GM23248 (cell line): ENCODE measurements around the gene KIAA1958. TPM values are rescaled to one million over a fixed set of nuclear protein-coding genes. Genes with fewer than 3 reads are reported as not detected.

Experiments used
- DNase-seq: peaks from one replicate; pipeline ENCODE4 v3.0.0-alpha.2; 2015
- H2AFZ ChIP-seq: fragments of 200-600 bp; sonication (generic); 2 replicates; pipeline ENCODE4 v1.6.1; 2016; ENCODE audit warnings: antibody characterized with exemption
- H3F3A ChIP-seq: fragments of 200-600 bp; sonication (generic); 2 replicates; pipeline ENCODE4 v1.6.1; 2016; ENCODE audit warnings: mild to moderate bottlenecking, antibody characterized with exemption, mixed run types; ENCODE audit not compliant: insufficient read depth
- H3K27ac ChIP-seq: fragments of 200-600 bp; sonication (generic); 2 replicates; pipeline ENCODE4 v1.5.1; 2016; ENCODE audit warnings: mild to moderate bottlenecking
- H3K27me3 ChIP-seq: fragments of 200-600 bp; sonication (generic); replicated peaks from 2 replicates; pipeline ENCODE4 v1.6.1; 2016; ENCODE audit warnings: mild to moderate bottlenecking; ENCODE audit not compliant: insufficient read depth
- H3K36me3 ChIP-seq: fragments of 200-600 bp; sonication (generic); 2 replicates; pipeline ENCODE4 v1.6.1; 2016; ENCODE audit warnings: low read depth, mild to moderate bottlenecking
- H3K4me1 ChIP-seq: fragments of 200-600 bp; sonication (generic); 2 replicates; pipeline ENCODE4 v1.6.1; 2016; ENCODE audit warnings: mild to moderate bottlenecking; ENCODE audit not compliant: insufficient read depth
- H3K4me2 ChIP-seq: fragments of 200-600 bp; sonication (generic); one replicate; pipeline ENCODE4 v1.6.1; 2016; ENCODE audit warnings: mild to moderate bottlenecking; ENCODE audit not compliant: unreplicated experiment
- H3K4me3 ChIP-seq: fragments of 200-600 bp; sonication (generic); 2 replicates; pipeline ENCODE4 v1.5.1; 2016; ENCODE audit warnings: mild to moderate bottlenecking
- H3K79me2 ChIP-seq: fragments of 200-600 bp; sonication (generic); 2 replicates; pipeline ENCODE4 v1.6.1; 2016; ENCODE audit warnings: mild to moderate bottlenecking; ENCODE audit not compliant: insufficient read depth
- H3K9ac ChIP-seq: fragments of 200-600 bp; sonication (generic); 2 replicates; pipeline ENCODE4 v1.6.1; 2016; ENCODE audit warnings: mild to moderate bottlenecking
- H3K9me2 ChIP-seq: fragments of 200-600 bp; sonication (generic); 2 replicates; pipeline ENCODE4 v1.6.1; 2016; ENCODE audit warnings: mixed run types, mild to moderate bottlenecking, moderate library complexity; ENCODE audit not compliant: insufficient read depth
- H3K9me3 ChIP-seq: fragments of 200-600 bp; sonication (generic); one replicate; pipeline ENCODE4 v1.6.1; 2017; ENCODE audit warnings: low read depth
- H4K20me1 ChIP-seq: fragments of 200-600 bp; sonication (generic); 2 replicates; pipeline ENCODE4 v1.6.0; 2016; ENCODE audit not compliant: insufficient read depth
- EZH2 ChIP-seq: fragments of 200-600 bp; sonication (generic); IDR thresholded peaks from 2 replicates; pipeline ENCODE4 v1.6.1; 2018; ENCODE audit warnings: antibody characterized with exemption, mild to moderate bottlenecking; ENCODE audit not compliant: insufficient read depth, poor library complexity, severe bottlenecking
- EZH2phosphoT487 ChIP-seq: fragments of 200-600 bp; sonication (generic); IDR thresholded peaks from 2 replicates; pipeline ENCODE4 v1.6.1; 2018; ENCODE audit warnings: antibody characterized with exemption, moderate library complexity, mild to moderate bottlenecking, low read depth; ENCODE audit not compliant: insufficient read depth
- WGBS, 2 experiments: methylation state at CpG; one replicate each; pipeline ENCODE4 v1.1.6; 2015 to 2017; ENCODE audit warnings: low lambda C conversion rate in 2 of 2, low coverage in 1 of 2; ENCODE audit errors: missing lambda C conversion rate in 2 of 2; 5-methylcytosine and 5-hydroxymethylcytosine counted together
- in situ Hi-C: fragments of 300-500 bp; cut with MboI; formaldehyde crosslinking; loops from 2 replicates; pipeline ENCODE4 v1.15.0; 2020
- polyA plus RNA-seq: library from polyadenylated mRNA; unstranded; fragments of >200 nt; fragmentation: Nextera tagmentation; extraction: Ambion mirVana; gene quantifications from 2 replicates; pipeline ENCODE4 v1.2.1, GENCODE V29; 2016
- total RNA-seq: library from RNA; depleted of rRNA; stranded (reverse); fragments of >200 nt; shearing (Covaris generic); gene quantifications from 2 replicates; pipeline ENCODE4 v1.2.3, GENCODE V29; 2014

Gene KIAA1958
- total and polyA plus RNA-seq, 2 experiments from 2014 or later, result 7.7 to 7.8 TPM

DNA sequence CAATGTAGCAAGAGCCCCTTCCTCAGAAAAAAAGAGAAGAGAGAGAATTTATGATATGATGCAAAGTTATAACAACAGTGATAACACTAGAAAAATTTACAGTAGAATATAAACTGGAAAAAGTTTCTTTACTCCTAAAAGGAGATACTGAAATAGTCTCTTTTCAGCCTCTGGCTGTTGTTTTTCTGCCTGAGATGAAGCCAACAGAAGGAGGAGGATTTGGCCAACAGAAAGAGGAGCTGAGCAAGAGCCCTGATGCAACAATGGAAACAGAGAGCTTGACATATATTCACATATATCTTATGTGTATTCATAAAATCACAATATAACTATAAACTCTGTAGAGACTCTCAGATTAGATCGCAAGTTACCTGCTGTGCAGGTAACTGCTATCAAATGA lies 122.2 kb downstream of the KIAA1958 start:
- Histone ChIP-seq H2AFZ (no peak overlapping the region), H3K79me2 (peaks cover 11% of the 10 kb centered on the region; the same call in 1 of the 2 replicates), H3K36me3 (no peaks in the 10 kb centered on the region), H3K9ac (no peak overlapping the region), H3K4me2 (no peak overlapping the region), H3F3A (no peaks in the 10 kb centered on the region), H3K27me3 (no peaks in the 10 kb centered on the region), H3K4me1 (no peaks in the 10 kb centered on the region), H3K9me3 (no peaks in the 10 kb centered on the region), H4K20me1 (no peaks in the 10 kb centered on the region), H3K4me3 (no peak overlapping the region), H3K27ac (no peak overlapping the region), H3K9me2 (no peaks in the 10 kb centered on the region)
- TF ChIP-seq EZH2phosphoT487 (no peak), EZH2 (no peak)
- DNase-seq, result no peak
- in situ Hi-C loops, result no loop called here
- WGBS, 2 experiments, result 100% methylated on average over 1 of the region's 1 CpG

DNA sequence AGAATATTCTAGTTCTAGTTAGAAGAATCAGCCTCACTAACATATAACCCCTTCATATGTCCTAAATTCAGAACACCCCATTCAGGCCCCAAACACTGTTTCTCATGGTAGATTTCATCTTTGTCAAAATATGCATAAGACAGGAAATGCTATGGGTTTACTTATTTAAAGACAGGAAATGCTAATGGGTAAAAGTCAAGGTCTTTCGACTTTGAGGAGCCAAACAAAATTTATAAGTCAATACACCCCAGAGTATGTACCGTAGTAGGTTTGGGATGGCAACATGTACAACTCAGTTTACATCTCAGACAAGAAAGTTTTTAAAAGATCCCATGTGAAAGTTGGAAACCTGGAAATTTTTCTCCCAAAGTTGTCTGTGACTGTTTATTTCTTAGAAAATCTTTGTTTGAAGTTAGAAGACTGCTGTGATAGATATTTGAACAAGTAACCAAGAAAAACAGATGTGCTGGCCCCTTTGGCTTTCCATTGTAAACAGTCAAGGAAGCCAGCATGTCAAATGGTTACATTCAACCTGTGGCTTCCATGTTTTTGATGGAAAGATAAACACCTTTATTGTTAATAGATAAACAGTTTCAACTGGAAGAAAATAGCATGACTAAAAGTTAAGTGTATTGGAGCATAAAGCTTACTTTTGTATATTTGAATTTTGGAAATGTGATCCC lies 129.1 kb downstream of the KIAA1958 start:
- TF ChIP-seq EZH2, result no peak
- Histone ChIP-seq H3K4me1 (no peaks in the 10 kb centered on the region), H3K9me3 (no peaks in the 10 kb centered on the region), H3K4me3 (no peak overlapping the region), H2AFZ (no peak overlapping the region), H3K9me2 (no peaks in the 10 kb centered on the region), H3K27me3 (no peaks in the 10 kb centered on the region), H3K36me3 (no peaks in the 10 kb centered on the region), H3K9ac (no peak overlapping the region), H3K79me2 (0 out of 2 replicates have a peak, but pooled peaks cover under 1% of the 10 kb centered on the region), H3F3A (no peaks in the 10 kb centered on the region), H4K20me1 (no peaks in the 10 kb centered on the region), H3K4me2 (no peak overlapping the region), H3K27ac (no peak overlapping the region)
- in situ Hi-C loops, result no loop called here
- WGBS, 2 experiments, result 96% methylated on average over 2 of the region's 2 CpGs
- DNase-seq, result no peak

DNA sequence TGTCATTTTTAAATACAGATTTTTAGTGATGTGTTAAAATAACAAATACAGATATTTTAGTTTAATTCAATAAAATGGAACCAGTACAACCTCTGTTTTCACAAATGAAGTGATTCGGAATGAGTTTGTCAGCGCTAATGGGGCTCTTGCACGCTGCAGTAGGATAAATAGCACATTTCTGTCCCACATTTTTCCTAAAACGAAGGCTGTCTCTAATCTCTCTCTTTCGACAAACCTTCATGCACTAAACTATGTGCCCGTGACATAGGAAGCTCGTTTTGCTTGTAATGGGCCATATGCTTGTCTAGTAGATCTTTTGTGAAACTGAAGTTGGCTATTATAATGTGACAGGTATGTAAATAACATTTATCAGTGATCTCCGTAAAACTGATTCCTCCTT lies 130.7 kb downstream of the KIAA1958 start:
- 94% methylated on average over 8 of the region's 8 CpGs for WGBS, 2 experiments
- in situ Hi-C loops, result no loop called here

DNA sequence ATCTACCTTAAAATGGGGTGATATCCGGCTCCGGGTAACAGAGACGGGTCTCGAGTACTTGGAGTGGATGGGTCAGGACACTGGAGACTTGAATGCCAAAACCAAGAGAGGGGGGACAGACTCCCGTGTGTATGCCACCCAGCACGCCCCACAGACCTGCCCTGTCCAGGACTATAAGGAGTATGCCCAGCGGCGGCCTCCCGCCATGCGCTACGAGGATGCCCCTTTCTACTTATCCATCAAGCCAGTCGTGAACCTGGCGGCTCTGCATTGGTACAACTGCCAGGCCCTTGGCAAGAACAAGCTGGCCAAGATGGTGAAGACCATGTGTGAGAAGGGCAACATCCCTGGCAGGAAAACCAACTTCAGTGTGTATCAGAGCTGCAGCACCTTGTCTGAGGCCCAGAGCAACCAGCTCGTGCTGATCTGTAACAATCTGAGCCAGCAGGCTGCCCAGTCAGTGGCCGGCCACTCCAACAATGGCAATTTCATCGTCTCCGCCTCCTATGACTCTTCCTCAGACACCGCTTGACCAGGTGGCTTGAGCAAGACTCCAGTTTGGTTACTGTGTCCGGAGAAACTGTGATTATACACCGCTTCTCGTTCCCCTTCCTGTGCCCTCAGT lies 131.9 kb downstream of the KIAA1958 start:
- no peaks in the 10 kb centered on the region for H3K36me3 ChIP-seq
- H3K9ac ChIP-seq, result no peak overlapping the region
- no peaks in the 10 kb centered on the region for H3K9me3 ChIP-seq
- 98 to 99% methylated on average over 21 of the region's 21 CpGs for WGBS, 2 experiments
- H3K27me3 ChIP-seq, result no peaks in the 10 kb centered on the region
- H3K79me2 ChIP-seq, result no peaks in the 10 kb centered on the region
- in situ Hi-C loops, result no loop called here
- no peaks in the 10 kb centered on the region for H3K9me2 ChIP-seq
- H3F3A ChIP-seq, result no peaks in the 10 kb centered on the region
- H3K4me2 ChIP-seq, result no peak overlapping the region
- no peak overlapping the region for H3K4me3 ChIP-seq
- TF ChIP-seq EZH2phosphoT487 (no peak), EZH2 (no peak)
- no peaks in the 10 kb centered on the region for H4K20me1 ChIP-seq
- H2AFZ ChIP-seq, result no peak overlapping the region
- no peak for DNase-seq
- H3K27ac ChIP-seq, result no peak overlapping the region
- H3K4me1 ChIP-seq, result no peaks in the 10 kb centered on the region

More for the DNA sequence above, 130.7 kb downstream of the KIAA1958 start:
- Histone ChIP-seq H3K9me2 (no peaks in the 10 kb centered on the region), H3K27ac (no peak overlapping the region), H3F3A (no peaks in the 10 kb centered on the region), H3K9ac (no peak overlapping the region), H3K27me3 (no peaks in the 10 kb centered on the region), H4K20me1 (no peaks in the 10 kb centered on the region), H3K36me3 (no peaks in the 10 kb centered on the region), H3K4me2 (no peak overlapping the region), H3K4me3 (no peak overlapping the region), H3K9me3 (no peaks in the 10 kb centered on the region), H3K79me2 (no peaks in the 10 kb centered on the region), H3K4me1 (no peaks in the 10 kb centered on the region), H2AFZ (no peak overlapping the region)
- DNase-seq, result no peak
- TF ChIP-seq EZH2phosphoT487 (no peak), EZH2 (no peak)
